ENCODE measurements around the gene APOF. TPM values are rescaled to one million over a fixed set of nuclear protein-coding genes. Genes with fewer than 3 reads are reported as not detected.
A peak's percentile ranks its signal among the peaks of the same experiment; 100 is the strongest.

Gene APOF
- total and polyA plus RNA-seq, 4 donors = 0.12 TPM; not detected in 3

GRCh38 chr12:56321027-56321426, 41.6 kb downstream of the APOF start:
- no peak for TF ChIP-seq CTCF (IDR thresholded peaks at IDR 0.05; ENCODE audit: control extremely low read depth, extremely low read depth)
- ATAC-seq (ENCODE audit: insufficient read depth, low FRiP score) (no peak), DNase-seq (no peak)
- H3K27ac ChIP-seq (ENCODE audit: low read depth in 1 of 2, low read length in 1 of 2) = no peak overlapping the region
- no peak overlapping the region for H3K9ac ChIP-seq (ENCODE audit: insufficient read depth in 1 of 2, low read length in 2 of 2)
- H3K36me3 ChIP-seq (ENCODE audit: control insufficient read depth in 4 of 4, insufficient read depth in 4 of 4, low read length in 4 of 4) = peaks cover 14 to 52% (median 37%) of the 10 kb centered on the region in 4 donors
- no peak overlapping the region for H3K4me3 ChIP-seq
- H3K4me1 ChIP-seq (ENCODE audit: control insufficient read depth in 5 of 5, insufficient read depth in 5 of 5, low read length in 5 of 5) = peaks cover 0 to 7% (median 0%) of the 10 kb centered on the region in 5 donors
- no peaks in the 10 kb centered on the region for H3K27me3 ChIP-seq (ENCODE audit: control insufficient read depth in 3 of 3, insufficient read depth in 3 of 3, low read length in 2 of 3)
- WGBS, 2 donors = 50 to 72% methylated on average over 2 of the region's 2 CpGs
- no peaks in the 10 kb centered on the region for H3K9me3 ChIP-seq (ENCODE audit: control insufficient read depth in 4 of 4, insufficient read depth in 3 of 4, low read length in 3 of 4)

- no peak for ATAC-seq (ENCODE audit: insufficient read depth, low FRiP score)
- TF ChIP-seq CTCF (IDR thresholded peaks at IDR 0.05; ENCODE audit: control extremely low read depth, extremely low read depth) = no peak
- Histone ChIP-seq H3K27ac (ENCODE audit: low read depth in 1 of 2, low read length in 1 of 2) (no peak overlapping the region), H3K4me1 (ENCODE audit: control insufficient read depth in 5 of 5, insufficient read depth in 5 of 5, low read length in 5 of 5) (peaks cover 0 to 13% (median 6%) of the 10 kb centered on the region in 5 donors), H3K4me3 (no peak overlapping the region), H3K9me3 (ENCODE audit: control insufficient read depth in 4 of 4, insufficient read depth in 3 of 4, low read length in 3 of 4) (no peaks in the 10 kb centered on the region), H3K9ac (ENCODE audit: insufficient read depth in 1 of 2, low read length in 2 of 2) (no peak overlapping the region), H3K36me3 (ENCODE audit: control insufficient read depth in 4 of 4, insufficient read depth in 4 of 4, low read length in 4 of 4) (peaks cover 7 to 36% (median 9%) of the 10 kb centered on the region in 4 donors), H3K27me3 (ENCODE audit: control insufficient read depth in 3 of 3, insufficient read depth in 3 of 3, low read length in 2 of 3) (no peaks in the 10 kb centered on the region)
- no peak for DNase-seq
- WGBS, 2 donors = 94% methylated on average over 3 of the region's 3 CpGs
Measured at GRCh38 chr12:56317675-56318074, 45.0 kb downstream of the APOF start.

- Histone ChIP-seq H3K27ac (ENCODE audit: low read depth in 1 of 2, low read length in 1 of 2) (peak within 1 kb of the TSS; percentile 87 to 94), H3K9ac (ENCODE audit: insufficient read depth in 1 of 2, low read length in 2 of 2) (peak within 1 kb of the TSS; percentile 80 to 98), H3K36me3 (ENCODE audit: control insufficient read depth in 4 of 4, insufficient read depth in 4 of 4, low read length in 4 of 4) (peaks cover 0 to 33% (median 2%) of the 10 kb centered on the region in 4 donors), H3K9me3 (ENCODE audit: control insufficient read depth in 4 of 4, insufficient read depth in 3 of 4, low read length in 3 of 4) (no peaks in the 10 kb centered on the region), H3K27me3 (ENCODE audit: control insufficient read depth in 3 of 3, insufficient read depth in 3 of 3, low read length in 2 of 3) (no peaks in the 10 kb centered on the region), H3K4me1 (ENCODE audit: control insufficient read depth in 5 of 5, insufficient read depth in 5 of 5, low read length in 5 of 5) (peaks cover 0 to 13% (median 6%) of the 10 kb centered on the region in 5 donors), H3K4me3 (peak within 1 kb of the TSS; percentile 72)
- WGBS, 2 donors = 0 to 1% methylated on average over 61 to 62 of the region's 62 CpGs
- DNase-seq = peak; percentile 97 to 98 (median 98)
- peak; percentile 94 for ATAC-seq (ENCODE audit: insufficient read depth, low FRiP score)
- no peak for TF ChIP-seq CTCF (IDR thresholded peaks at IDR 0.05; ENCODE audit: control extremely low read depth, extremely low read depth)
Measured at GRCh38 chr12:56315622-56316473, 46.8 kb downstream of the APOF start, which contains the start of gene CNPY2. TSS of gene CNPY2 (minus strand) at chr12:56315988. CDS start at chr12:56315217, 771 bp downstream.

Measured in lung (tissue), 12 donors.